GM19324 (cell line): ENCODE measurements around the gene USP49.

Experiments used
- ATAC-seq: cut with Tn5 transposase; IDR thresholded peaks from one replicate; pipeline ENCODE4 v1.9.1; 2021; ENCODE audit warnings: mild to moderate bottlenecking, moderate library complexity; ENCODE audit not compliant: unreplicated experiment, low FRiP score

USP49 gene

GRCh38 chr6:41931792-41932191 lies 36.6 kb upstream of the USP49 start:
- no peak for ATAC-seq

DNA sequence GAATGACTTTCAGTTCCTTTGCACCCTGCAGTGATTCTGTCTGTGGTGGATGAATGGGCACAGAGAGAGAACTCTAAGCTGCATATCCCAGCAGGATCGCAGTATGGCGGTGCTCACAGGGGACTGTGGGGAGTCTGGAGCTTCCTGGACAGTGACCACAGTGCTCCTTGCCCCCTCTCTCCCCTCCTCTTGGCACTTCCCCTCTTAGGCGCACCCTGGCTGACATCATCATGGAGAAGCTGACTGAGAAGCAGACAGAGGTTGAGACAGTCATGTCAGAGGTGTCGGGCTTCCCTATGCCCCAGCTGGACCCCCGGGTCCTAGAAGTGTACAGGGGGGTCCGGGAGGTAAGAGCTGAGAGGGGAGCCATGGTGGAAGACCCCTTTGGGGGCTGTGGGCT lies 34.7 kb upstream of the USP49 start:
- no peak for ATAC-seq

DNA sequence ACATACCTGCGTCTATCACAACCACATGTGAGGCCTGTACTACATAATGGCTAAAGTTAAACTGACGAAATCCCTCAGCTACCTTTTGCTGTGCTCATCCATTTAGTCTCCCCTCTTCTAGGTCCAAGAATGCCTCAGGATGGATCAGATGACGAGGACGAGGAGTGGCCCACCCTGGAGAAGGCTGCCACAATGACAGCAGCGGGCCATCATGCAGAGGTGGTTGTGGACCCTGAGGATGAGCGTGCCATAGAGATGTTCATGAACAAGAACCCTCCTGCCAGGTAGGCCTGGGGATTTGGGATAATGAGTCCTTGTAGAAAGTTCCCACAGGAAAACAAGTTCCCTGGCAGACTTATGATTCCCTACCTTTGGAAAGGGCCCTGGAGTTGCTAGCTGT lies 32.1 kb upstream of the USP49 start:
- no peak for ATAC-seq

DNA sequence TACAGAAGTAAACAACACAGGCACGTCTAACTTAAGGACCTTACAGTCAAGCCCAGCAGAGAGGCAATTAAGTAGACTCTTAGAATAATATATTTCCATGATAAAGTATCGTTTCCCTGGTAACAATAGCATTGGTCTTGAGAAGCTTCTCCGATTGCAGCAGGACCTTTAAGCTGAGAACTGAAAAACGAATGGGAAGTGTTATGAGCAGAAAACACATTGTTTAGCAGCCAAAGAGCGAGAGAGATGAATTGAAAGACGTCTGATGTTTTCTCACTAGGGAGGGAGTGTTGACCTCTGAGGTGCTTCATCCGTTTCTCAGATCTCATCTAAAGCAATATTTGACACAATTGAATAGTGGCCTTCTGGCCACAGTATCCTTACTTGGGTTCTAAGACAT lies 27.0 kb upstream of the USP49 start:
- no peak for ATAC-seq

DNA sequence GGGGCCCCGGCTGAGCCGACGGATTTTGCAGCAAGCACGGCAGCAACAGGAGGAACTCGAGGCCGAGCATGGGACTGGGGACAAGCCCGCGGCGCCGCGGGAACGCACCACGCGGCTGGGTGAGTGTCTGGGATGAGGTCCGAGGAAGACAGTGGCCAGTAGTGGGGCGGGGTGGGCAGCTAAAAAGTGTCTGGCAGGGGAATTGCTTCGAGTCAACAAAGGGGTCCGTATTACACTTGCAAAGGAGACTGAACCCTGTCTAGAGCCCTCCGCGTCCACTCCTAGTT lies 26.5 kb upstream of the USP49 start:
- ATAC-seq: no peak

DNA sequence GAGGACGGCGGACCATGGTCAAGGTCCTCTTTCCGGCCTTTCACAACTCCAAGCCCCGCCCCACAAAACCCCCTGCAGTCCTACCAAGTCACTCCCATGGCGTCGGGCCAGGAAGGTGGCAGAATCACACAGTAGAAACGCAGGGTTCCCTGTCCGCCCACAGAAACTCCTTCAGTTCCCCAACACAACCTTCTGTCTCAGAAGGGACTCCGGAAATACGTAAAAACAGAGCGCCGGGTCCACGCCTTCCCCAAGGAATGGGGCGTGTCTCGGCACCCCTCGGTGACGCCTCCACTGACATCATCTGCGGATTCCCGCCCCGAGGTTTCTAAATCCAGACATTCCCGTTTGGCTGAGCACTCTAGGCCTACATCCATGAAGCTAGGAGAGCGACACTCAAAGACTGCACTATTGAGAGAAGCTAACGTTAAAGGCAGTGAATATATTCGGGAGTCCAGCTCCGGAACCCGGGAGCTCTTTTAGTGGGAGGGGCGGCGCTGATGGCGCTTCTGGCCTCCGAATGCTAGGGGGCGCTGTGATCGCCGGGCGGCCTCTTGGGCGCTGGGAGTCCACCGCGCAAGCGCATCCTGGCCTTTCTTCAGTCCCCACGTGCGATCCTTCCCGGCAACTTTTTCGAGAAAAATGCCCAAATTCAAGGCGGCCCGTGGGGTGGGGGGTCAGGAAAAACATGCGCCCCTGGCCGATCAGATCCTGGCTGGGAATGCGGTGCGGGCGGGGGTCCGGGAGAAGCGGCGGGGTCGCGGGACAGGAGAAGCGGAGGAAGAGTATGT lies 25.9 kb upstream of the USP49 start, which contains the start of the genes BYSL and MED20:
Gene BYSL (plus strand): TSS at position 579 of the 791 bp plus-strand sequence. CDS start 64 bp downstream, at position 643.
Gene MED20 (minus strand): TSS at position 219 of the 791 bp plus-strand sequence. CDS start 121 bp downstream, at position 98.
- peak; percentile 94 for ATAC-seq

- no peak for ATAC-seq
Measured at GRCh38 chr6:41917528-41917927, 22.4 kb upstream of the USP49 start.

- ATAC-seq: no peak
Measured at GRCh38 chr6:41914869-41915530, 19.8 kb upstream of the USP49 start.

GRCh38 chr6:41914343-41914742 lies 19.2 kb upstream of the USP49 start:
- ATAC-seq: no peak

- no peak for ATAC-seq
Measured at GRCh38 chr6:41909727-41910126, 14.6 kb upstream of the USP49 start.

DNA sequence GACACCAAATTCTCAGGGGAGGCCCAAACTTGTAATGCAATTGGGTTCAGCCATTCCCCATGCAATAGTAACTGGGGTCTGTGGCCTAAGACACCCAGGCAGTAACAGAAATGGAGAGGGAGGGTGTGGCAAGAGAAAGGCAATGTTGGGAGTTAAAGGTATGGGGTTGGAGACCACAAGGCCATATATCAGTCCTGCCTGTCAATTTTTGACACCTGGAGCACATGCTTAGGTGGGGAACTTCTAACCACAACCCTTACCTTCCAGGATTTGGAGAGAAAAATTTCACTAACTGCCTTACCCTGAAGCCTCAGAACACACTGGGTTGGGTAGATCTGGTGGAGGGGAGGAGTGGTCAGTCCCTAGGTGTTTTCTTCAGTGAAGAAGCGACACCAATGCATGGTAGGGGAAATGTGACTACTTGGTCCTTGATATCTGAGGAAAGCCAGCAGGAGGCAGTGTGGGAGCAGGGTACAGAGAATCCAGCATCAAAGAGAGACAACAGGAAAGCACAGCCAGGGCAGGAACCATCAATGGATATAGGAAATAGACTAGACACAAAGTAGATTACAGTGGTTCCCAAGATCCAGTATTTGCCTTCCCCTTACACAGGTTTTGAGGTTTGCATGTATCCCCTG lies 6.8 kb upstream of the USP49 start:
- no peak for ATAC-seq

DNA sequence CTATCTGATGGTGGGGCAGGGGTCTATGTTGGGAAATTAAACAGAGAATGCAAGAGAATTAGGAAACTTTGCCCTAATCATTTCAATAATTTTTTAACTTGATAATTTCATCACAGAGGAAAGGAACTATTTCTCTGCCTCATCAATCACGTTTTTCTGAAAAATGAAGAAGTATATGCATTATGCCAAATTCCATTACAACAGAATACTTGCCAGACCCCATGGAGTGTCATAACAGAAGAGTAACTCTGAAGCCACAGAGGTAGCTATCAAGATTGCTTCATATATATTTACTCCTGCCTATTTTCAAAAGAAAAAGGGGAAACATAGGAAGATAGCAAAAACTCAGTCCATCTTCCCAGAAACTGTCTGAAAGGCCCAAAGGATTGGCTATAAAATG lies 5.7 kb upstream of the USP49 start:
- no peak for ATAC-seq

GRCh38 chr6:41896281-41896680 lies 1.1 kb upstream of the USP49 start:
- no peak for ATAC-seq

DNA sequence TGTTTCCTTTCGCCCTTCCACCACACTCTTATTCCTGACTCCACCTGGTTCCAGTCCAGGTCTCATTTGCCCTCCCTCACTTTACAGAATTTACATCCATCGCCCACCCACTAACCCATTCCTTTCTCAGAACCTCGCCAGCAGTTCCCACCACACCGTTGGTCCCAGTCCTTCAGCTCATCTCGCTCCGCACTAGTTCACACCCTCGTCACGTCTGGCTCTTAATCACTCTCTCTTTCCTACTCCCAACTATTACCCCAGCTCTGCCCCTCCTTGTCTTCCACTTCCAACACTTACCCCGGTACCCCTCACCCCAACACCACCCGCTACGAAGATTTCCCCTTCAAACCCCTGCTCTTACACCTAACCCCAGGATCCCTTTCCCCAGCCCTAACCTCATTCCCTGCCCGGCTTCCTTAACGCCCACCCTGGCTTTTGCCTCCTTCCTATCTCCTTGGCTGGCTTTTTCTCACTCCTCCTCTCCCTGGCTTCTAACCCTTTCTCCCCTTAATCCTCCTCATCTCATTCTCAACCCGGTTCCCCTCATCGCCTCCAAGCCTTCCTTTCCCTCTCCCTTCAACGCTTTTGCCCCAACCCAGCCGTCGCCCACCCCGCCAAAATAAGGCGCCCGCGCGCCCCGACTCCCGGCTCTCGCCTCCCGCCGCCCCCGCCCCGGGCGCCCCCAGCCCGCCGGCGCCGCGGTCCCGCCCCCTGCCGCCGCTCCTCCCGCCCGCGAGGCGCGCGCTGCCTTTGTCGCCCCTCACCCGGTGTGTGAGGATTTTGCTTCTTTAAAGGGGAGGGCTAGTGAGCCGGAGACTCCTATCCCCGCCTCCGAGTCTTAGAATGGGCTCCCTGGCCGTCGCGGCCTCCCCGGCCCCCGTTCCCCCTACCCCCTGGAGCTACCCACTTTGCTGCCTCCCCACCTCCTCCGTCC lies 542 bp downstream of the USP49 start:
- ATAC-seq: peak; percentile 34

DNA sequence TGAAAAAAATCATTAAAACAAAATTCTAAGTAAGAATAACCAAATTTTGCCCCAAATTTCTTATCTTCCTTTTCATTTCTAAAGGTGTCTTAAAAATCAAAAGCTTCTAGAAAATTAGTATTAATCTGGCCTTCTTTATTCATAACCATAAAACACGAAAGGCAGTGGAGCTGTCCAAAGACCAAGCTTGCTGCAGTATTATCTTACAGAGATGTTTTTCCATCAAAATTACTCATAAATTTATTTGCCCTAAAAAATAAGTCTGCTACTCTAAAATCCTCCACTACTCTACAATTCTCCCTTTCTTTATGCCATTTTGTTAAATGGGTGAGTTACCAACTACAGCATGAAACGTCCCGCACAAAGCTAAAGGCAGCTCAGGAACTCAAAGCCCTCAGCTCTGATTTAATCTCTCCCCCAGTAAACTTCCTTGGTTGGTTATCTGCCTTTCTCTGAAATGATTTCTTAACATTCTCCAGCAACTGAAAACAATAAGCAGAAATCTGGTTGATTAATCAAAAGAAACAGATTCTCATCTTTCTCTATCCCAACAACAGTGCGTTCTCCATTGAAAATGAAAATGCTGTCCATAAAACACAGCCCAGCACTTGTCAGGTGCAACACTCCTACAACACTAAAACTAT lies 2.1 kb downstream of the USP49 start:
- no peak for ATAC-seq

GRCh38 chr6:41887331-41887751 lies 7.8 kb downstream of the USP49 start:
- no peak for ATAC-seq

DNA sequence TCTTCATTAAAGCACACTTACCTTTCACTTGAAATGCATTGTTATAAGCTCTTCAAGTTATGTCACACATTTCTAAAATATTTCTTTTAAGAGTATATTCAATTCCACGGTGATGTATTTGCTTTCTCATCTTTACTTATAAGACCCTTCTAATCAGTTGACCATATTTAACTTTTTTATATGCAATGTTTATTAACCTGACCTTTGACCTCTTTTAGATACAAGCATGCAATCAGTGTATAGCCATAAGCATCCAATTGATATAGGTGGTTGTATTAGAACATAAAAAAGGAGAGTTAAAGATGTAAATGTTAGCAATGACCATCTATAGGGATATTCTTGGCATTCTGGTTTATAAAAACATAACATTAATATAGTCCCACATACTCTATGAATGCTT lies 9.2 kb downstream of the USP49 start:
- ATAC-seq: no peak

DNA sequence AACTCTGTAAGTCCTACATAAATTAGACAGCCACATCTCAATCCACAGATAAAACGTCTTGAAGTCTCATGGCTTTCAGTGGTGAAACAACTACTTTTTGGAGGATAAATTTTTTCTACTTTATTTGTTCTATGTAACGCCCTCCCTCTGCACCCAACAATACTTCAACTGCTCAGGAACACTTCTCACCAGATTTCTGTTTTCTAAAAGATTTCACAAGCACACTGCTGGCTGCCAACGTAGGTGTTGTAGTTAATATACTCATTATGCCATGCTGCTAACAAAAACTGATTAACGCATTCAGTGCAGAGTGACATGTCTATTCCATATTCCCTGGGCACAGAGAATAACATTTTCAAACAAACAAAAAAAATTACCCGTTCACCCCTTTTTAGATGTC lies 10.2 kb downstream of the USP49 start:
- no peak for ATAC-seq

DNA sequence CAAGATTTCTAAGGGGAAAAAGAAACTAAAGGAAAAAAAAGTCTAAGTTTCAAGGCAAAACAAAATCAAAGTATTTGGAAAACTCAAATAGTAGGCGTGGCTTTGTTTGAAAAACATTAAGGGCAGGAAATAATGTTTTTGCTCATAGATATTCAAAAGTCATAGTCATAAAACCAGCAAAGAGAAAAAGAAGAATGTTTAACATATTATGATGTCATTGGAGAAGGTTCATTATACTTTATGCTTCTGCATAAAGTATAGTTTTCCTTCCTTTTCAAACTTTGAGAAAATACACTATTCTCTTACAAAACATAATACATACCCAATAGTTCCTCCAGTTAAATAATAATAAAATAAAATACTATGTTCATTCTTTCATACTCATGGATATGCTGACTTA lies 13.7 kb downstream of the USP49 start:
- ATAC-seq: no peak

GRCh38 chr6:41878961-41879405 lies 16.2 kb downstream of the USP49 start:
- no peak for ATAC-seq
